ENCODE data around the gene PHF19.

PHF19 gene

DNA sequence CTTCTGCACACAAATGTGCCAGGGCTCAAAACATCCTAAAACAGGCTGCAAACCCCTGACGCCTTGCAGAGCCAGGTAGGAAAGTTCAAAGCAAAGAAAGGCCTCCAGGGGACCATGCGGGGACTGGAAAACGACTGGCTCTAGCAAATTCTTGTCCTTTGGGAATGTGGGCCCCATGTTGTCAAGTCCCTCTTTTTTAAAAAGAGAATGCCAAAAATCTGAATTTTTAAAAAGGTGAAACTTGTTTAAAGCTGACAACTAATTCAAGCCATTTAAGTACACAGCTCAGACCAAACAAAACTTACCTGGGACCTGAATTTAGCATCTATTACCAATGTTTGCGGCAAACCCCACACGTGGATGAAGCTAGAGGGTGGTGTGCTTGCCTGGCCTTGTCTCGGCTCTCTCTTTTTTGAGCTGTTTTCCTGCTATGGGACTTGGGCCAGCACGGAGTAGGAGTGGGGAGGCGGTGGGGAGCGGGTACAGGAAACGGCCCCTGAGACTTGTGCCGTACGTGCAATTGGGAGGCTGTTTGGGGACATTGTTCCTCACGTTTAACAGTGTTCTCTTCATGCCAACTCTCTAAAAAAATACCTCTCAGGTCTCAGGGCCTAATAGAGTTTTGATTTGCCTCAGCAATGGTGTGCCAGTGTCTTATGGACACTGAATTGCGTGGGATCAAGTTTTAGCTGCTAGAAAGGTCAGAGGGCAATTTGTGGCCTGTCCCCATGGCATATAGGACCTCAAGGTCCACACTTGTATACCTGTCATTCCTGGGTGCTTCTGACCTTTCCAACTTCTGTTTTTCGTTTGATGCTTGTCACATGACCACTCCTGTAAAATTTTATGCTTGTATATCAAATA, 15.1 kb upstream of the PHF19 start:
- DNase-seq (ENCODE audit: low read depth) = no peak

DNA sequence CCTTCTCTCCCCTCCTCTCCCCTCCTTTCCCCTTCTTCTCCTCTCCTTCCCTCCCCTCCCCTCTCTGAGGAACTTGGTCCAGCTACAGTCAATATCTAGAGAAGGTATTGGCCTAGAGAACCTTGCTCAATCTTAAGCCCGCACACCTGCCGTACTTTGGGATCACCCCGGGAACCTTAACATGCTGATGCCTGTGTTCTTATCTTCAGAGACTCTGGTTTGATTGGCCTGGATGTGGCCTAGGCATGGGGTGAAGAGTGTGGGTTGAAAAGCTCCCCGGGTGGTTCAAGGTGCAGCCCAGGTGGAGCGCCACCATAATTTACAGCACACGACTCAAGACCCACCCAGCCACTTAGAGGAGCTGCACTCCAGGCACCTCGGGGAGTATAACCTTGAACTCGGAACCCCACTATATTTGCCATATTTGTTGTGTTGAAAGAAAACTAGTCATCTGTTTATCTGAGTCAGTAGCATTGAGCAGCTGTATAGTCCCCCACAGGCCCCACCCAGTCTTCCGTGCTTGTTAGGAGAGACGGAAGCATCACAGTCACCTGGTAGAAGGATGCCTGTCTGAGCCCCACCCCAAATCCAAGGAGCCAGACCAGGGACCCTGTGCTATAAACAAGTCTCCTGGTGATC, 14.4 kb upstream of the PHF19 start:
- DNase-seq (ENCODE audit: low read depth) = peak; percentile 40

DNA sequence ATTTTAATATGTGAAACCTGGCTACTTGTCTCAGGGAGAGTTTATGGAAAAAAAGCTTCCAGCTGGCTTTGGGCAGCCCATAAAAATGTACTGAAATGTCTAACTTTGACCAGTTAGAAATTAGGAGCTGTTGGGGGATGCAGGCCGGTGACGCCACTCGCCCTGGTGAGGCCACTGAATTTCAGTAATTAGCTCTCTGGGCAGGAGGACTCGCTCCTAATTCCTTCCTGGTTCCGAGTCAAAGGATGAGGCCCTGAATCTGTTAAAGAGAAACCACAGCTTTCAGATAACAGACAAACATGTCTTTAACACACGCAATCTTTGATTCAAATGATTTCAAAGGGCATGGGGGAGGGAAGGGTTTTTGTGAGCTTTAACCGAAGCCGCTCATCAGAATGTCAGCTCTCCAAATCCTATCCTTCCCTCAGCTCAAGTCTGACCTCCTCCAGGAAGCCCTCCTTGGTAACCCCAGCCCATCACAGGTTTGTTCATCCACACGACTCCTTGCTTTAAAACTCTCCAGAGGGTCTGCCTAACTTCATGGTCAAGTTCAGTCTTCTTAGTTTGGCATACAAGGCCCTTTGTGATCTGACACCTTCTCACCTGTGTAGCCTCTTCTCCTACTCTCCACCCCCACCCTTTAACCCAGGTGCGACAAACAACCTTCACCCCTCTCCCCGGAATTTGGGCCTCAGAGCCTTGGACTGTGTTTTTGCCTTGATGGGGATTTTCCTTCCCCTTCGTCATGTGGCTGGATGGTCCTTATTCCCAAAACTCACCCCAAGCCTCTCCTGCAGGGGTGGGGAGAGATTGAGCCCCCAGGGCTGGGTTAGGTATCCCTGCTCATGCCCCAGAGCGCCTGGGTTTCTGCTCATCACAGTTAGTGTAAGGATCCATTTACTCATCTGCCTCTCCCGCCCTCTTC, 13.6 kb upstream of the PHF19 start:
- DNase-seq (ENCODE audit: low read depth) = no peak

DNA sequence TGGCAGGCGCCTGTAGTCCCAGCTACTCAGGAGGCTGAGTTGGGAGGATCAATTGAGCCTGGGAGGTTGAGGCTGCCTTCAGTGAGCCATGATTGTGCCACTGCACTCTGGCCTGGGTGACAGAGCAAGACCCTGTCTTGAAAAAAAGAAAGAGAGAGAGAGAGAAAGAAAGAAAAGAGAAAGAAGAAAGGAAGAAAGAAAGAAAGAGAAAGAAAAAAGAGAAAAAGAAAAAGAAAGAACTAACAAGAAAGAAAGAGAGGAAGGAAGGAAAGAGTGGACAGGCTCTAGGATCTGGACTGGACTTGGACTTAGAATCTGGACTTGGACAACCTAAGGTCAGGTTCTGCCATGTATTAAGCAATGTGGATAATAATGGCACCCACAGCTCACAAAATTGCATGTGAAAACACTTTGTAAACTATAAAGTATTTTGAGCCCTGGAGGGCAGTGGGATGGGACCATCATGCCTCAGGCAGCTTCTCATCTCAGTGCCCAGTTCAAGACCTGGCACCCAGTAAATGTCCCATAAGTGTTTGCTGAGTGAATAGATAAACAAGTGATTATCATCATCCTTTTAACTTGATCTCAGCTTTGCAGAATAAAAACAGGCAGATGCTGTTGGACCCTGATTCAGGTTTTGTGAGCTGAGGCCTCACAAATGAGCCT, 12.8 kb upstream of the PHF19 start:
- DNase-seq (ENCODE audit: low read depth) = no peak

DNA sequence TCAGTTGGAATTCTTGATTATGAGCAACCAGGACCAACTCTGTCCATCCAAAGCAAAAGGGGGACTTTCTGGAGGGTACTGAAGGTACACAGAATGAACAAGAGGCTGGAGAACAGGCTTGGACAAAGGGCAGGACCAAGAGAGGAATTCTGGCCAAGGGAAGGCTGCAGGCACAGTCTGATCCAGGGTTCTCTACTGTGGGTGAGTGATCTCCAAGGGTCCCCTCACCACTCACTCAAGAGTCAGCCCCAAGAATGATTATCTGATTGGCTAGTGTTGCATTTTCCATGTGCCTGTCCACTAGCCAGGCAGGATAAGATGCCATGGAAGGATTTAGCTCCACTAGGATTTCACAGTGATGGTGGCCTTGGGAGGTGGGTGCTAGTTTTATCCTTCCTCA, 11.6 kb upstream of the PHF19 start:
- DNase-seq (ENCODE audit: low read depth) = no peak

DNA sequence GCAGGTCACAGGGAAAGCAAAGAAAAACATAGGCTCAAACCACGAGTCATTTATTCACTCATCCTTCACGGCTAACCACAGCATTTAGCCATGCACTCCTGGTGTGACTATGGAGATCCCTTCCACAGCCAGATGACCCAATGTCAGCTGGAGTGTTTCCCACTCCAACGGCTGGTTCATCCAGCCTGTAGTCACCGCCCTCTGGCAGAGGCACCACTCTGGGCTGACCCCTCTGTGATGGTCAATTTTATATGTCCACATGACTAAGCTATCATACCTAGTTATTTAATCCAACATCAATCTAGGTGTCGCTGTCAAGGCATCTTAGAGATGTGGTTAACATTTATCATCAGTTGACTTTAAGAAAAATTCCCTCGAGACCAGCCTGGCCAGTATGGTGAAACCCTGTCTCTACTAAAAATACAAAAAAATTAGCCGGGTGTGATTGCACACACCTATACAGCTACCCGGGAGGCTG, 9.5 kb upstream of the PHF19 start:
- no peak for DNase-seq (ENCODE audit: low read depth)

DNA sequence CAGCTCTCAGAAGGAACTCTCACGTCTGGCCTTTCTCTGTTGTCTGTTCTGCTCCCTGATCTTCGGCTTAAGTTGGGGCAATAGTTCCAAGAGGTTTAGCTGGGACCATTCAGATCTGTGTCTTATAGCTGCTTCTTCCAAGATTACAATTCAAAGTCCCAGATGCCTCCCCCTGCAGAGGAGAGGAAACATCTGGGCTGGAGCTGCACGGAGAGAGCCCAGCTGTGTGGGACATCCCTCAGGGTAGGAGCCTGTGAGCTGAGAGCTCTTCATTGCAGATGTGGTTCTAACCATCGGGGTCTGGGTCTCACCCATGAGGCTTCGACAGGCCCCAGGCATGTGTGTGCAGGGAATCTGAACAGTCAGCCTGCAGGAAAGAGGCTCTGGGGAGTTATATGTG, 9.0 kb upstream of the PHF19 start:
- DNase-seq (ENCODE audit: low read depth) = no peak

DNA sequence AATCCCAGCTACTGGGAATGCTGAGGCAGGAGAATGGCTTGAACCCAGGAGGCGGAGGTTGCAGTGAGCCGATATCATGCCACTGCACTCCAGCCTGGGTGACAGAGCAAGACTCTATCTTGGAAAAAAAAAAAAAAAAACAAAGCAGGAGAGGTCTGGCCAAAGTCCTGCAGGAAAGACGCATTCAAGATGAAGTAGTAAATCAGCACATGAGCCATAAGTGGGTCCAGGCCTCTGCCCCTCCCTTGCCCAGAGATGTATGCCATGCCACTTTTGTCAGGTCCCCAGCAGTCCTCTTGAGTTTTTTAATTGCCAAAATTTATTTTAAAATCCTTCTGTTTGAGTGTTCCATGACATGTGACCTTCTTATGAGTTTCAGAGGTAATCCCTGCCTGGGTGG, 8.5 kb upstream of the PHF19 start:
- no peak for DNase-seq (ENCODE audit: low read depth)

DNA sequence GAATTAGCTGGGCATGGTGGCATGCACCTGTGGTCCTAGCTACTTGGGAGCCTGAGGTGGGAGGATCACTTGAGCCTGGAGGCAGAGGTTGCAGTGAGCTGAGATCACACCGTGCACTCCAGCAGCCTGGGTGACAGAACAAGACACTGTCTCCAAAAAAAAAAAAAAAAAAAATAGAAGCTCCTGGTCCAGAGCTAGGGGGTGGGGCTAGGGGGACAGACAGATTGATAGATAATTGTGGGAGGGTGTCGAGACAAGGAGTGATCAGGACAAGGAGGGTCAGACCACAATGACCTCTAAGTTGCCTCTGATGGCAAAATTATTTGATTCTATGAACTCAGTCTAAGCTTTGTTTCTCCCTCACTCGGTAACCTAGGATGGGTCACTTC, 6.6 kb upstream of the PHF19 start:
- DNase-seq (ENCODE audit: low read depth) = no peak

DNA sequence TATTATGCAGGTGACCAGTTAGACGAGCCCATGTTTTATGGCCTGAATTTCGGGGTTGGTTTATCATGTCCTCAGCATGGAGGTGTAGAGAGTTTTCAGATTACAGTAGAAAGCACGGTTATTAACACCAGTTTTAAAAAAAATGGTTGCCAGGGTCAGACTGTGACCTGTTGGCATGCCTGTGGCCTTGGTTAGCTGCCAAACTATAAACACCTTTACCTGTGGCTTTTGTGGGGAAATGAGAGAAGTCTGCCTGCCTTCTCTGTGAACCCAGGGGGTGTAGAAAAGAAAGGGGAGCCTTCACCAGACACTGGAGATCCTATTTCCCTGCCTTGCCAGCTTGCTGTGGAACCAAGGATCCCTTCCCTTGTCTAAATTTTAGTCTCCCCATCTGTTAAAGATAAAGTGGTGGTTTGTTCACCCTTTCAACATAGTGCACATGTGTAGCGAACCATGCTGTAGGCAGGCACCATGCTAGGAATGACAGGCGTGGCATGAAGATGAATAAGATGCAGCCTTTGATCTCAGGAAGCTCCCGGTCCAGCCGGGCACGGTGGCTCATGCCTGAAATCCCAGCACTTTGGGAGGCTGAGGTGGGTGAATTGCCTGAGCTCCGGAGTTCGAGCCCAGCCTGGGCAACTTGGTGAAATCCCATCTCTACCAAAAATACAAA, 6.1 kb upstream of the PHF19 start:
- DNase-seq (ENCODE audit: low read depth) = no peak

DNA sequence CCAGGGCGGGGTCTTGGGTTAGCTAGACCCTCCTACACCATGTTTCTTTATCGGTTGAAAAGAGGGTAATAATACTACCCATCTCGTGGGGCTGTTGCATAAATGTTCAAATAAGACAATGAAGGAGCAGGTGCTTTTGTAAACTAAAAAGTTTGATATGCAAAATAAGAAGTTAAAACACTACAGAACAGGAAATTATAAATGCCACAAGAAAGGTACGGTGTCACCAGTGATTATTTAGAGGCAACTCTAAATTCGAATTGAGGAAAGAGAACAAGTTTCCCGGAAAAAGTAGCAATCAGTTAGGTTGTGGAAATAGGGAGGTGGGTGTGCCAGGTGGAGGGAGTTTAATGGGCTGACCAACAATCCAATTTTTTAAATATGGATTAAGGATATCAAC, 2.5 kb upstream of the PHF19 start:
- no peak for DNase-seq (ENCODE audit: low read depth)

DNA sequence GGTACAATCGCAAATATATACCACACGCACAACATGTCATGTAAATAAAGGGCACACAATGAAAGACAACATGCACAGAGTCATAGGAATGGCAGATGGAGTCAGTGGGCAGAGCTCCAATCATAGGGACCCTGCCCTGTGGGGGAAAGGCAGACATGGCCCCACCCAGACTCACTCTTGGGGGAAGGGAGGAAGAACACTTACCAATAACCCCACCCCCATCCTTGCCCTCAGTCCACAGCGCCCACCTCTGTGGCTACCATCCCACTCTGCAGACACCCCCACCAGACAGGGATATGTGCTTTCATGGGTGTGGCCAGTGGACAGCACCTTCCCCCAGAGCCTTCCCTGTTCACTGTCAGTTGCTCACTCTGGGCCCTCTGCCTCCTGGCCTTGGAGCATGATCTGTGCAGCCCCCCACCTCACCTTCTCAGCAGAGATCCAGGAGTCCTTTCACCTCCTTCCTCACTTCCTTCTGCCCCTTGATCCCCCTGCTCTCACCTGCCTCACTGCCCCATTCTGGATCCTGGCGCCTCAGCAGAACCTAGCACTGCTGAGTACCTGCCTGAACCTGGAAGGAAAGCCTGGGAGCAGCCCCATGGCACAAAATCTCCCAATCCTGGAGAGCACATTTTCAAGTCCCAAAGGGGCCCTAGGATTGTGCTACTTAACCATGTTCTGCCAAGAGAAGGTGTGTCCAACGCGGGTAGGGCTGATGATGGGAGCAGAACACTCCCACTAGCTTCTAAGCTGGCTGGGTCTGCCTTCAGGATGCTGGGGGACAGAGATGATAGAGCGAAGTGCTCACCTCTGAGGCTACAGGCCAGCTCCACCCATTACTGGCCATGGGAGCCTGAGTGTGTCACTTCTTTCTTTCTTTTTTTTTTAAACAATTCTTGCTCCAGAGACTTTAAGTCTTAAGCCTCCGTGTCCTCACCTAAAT, 1.5 kb upstream of the PHF19 start:
- DNase-seq (ENCODE audit: low read depth) = no peak

DNA sequence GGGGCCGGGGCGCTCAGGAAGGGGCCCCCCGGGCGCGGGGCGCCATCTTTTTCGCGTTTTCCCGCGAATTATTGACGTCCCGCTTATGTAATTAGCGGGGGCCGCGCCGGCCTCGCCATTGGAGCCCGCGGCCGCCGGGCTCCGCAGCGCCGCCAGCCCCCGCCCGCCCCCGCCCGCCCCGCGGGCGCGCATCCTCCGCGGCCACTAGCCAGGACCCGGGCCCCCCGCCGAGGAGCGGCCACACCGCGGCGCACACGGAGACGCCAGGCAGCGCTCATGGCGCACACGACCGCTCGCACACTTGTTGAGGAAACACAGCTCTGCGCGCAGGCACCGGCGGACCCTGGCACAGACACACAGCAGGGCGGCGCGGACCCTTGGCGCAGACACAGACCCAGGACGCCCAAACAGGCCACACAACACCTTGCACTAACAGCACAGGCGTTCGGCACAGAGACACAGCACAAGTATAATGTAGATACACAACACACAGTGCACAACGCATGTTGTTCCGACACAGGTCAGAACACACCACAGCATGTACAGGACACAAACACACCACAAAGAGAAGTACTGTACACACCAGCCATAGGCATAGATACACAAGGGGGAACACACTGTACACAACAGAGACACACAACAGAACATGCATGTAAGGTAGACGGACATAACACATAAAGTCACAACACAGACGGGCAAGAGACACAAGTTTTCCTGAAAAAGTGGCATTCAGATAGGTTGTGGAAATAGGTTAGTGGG, 467 bp upstream of the PHF19 start:
- DNase-seq (ENCODE audit: low read depth) = peak; percentile 52

DNA sequence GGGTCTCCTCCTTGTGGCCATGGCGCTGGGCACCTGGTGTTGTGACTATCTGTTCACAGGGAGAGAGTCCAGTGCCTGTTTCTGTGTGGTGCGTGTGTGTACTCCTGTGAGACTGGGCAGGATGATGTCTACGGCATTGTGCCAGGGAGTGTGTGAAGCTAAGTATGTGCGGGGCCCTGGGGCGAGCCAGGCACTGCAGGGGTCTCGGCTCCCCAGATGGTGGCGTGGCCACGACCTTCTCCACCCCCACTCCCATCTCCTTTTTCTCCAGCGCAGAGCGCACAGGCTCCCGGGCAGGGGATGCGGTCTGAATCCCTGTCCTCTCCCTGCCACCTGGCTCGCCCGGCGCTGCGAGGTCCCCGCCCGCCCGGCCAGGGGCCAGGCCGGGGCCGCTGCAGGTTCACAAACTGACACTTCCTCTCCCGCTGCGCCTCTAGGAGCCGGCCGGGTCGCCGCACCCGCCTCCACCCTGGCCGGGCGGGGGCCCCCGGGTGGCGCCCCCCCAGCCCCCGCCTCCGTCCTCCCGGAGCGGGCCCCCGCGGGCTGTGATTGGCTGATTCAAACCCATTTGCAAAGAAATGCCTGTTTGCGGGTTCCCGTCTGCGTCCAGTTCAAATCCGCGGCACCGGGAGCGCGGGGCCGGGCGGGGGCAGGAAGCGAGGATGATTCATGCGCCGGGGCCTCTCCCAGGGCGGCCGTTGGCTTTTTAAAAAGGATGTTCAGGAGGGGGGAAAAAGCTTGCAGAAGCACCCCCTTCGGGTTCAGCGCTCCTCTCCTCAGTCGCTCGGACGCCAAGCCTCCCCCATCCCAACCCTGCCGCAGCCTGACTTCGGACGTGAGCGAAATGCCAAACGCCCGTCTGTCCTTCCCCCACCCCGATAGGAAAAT, 790 bp downstream of the PHF19 start:
- DNase-seq (ENCODE audit: low read depth) = peak; percentile 77

DNA sequence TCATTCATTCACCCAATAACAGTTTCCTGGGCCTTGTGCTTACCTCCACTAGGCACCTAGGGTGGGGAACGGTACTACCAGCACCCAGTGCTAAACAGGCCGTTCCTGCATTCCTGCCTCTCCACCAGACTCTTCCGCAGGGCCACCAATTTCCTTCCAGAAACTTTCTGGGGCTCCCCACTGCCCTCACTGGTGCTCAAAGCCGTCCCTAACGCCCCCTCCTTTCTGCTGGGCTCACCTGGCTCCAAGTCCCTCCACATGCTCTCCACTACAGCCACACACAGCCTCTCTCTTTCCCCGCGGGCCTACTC, 1.4 kb downstream of the PHF19 start:
- DNase-seq (ENCODE audit: low read depth) = no peak

DNA sequence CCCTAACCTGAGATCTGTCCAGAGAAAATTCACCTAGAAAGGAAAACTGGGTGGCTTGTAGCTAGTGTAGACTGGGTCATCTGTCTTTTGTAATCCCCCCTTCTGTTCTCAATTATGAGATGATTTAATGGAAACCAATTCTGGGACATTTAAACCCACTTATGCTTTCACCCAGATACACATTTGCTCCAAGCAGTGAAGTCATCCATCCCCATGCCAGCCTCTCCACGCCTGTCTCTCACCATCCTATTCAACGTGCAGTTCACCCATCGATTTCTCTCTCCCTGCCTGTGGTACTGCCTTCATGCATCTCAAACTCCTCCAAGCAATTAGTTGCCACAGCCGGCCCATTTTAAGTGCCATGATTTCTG, 1.8 kb downstream of the PHF19 start:
- no peak for DNase-seq (ENCODE audit: low read depth)

DNA sequence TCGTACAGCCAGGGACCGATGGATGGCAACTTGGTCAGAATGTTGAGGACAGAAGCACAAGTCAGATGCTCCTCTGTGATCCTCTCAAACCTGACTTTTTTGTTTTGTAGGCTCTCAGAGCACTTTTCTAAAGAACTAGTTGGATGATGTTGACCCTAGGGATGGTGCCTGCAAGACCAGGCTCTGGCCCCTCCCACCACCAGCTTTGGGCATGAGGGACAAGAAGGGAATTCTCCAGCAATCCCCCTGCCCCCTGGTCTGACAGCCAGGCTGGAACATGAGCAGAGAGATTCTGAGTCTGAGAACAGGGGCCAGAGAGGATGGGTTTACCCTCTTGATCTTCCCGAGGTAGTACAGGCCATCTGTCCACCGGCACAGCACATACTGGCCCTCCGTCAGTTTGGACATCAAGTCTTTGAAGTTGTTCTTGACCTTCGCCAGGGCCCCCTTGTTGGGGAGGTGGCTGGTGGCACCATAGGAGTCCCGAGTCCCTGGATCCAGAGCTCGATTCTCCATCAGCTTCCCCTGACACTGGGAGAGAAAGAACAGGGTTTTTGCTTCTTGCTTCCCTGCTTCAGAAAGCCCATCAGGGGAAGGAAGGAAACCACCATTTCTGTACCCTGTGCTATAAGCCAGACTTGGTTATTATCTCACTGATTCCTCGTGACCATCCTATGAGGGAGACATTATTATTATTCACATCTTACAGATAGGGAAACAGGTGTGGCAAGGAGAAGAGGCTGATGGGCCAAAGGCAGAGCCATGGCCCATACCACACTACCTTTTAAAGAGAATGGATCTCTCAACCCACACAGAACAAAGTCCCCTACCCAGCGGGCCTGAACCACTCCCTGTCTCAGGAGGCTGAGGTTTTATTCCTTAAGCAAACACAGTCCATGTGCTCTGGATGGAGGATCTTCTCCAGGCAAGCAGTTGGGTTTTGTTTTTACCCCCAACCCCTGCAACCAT, 2.5 kb downstream of the PHF19 start:
- no peak for DNase-seq (ENCODE audit: low read depth)

DNA sequence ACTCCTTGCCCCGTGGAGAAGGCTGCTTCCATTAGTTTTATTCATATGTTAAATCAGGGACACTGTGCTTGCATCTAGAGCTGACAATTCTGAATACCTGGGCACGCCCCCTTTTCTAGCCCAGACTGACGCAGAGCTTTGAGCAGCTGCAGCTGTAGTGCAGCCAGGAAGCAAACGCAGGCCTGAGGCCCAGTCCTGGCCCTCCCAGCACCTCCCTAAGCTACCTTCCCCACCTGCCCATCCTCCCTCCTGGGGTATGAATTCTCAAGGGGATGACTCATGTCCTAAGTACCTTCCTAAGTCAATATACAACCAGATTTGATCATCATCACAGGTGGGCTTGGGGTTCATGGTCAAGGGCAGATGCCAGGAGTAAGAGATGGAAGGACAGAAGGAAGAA, 3.5 kb downstream of the PHF19 start:
- no peak for DNase-seq (ENCODE audit: low read depth)
